HG02571 (cell line): Measurements from ENCODE around the gene GALNT15.

Experiments used
- ATAC-seq: cut with Tn5 transposase; IDR thresholded peaks from one replicate; pipeline ENCODE4 v1.9.1; 2021; ENCODE audit warnings: mild to moderate bottlenecking, moderate library complexity; ENCODE audit not compliant: unreplicated experiment

The GALNT15 gene

DNA sequence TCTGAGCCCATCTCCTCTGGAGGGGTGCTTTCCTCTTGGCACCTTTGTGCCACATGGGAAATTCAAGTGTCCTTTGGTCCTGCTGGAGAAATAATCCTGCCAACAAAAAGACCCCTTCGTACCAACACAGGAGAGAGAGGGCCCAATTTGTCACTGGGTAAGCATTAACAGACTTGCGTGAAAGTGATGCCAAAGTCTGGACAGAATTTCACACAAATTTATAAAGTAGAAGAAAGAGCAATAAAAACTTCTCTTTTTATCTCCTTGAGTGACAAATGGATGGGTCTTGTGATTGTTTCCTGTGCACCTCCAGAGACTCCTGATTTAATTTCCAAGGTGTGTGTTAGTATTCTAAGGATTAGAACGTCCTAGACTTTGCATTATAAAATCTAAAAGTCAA lies 75.4 kb downstream of the GALNT15 start:
- ATAC-seq: no peak

DNA sequence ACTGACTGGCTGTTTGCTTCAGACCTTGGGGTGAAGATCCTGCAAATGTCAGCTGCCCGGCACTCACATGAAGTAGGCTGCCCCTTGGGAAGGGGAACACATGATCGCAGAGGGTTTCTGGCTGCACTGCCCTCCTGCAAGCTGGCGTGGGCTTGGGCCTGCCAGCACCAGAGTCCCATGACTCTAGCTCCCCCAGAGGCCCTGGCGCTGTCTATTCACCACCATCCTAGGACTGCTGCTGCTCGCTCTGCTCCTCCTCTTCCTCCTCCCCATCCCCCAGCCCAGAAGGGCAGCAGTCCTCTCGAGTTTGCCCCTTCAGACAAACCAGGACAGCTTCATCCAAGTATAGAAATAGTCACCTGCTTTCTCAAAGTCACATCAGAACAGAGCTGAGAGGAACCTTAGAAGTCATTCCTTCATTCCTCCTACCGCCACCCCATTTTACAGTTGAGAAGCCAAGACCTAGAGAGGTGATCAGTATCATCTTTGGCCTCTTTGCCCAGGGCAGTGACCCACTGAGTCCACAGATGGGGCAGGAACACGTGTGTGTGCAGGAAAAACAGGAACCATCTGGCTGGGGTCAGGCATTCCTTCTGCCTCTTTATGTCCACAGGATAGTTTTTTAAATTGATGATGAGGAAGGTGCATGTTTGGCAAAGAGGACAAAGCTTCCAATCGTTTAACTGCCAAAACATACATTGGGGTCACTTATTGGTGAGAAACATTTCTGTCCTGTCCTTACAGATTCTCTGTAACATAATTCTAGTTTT lies 77.0 kb downstream of the GALNT15 start:
- ATAC-seq: no peak

DNA sequence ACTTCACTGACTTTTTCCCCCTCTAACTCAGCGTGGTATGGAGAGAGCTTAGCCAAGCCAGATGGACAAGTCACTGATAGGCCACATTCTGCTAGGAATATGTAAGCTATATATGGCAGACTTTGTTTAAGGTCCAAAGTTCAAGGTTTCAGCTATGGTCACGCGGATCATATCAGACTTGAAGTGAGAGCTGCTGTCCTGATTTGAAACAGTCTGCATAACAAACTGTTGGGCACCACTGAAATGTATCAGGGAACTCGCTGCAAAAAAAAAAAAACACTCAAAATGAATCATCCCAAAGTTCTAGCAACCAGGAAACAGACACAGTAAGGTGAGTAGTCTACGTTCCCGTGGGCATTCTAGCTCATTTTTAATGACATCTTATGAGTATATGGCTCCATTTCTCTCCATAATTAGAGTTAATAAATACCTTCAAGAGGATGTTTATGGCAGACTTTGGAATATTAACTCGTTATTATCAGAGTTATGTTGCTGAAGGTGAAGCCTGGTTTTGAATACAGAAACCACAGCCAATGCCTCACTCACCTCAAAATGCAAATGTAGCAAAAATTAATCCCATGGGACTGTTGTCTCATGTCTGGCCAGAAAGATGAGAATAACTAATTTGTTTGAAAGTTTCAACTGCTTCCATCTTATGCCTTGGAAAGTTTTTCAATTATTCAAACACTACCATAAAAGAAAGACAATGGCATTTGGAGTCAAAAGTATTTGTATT lies 77.9 kb downstream of the GALNT15 start:
- ATAC-seq: no peak

DNA sequence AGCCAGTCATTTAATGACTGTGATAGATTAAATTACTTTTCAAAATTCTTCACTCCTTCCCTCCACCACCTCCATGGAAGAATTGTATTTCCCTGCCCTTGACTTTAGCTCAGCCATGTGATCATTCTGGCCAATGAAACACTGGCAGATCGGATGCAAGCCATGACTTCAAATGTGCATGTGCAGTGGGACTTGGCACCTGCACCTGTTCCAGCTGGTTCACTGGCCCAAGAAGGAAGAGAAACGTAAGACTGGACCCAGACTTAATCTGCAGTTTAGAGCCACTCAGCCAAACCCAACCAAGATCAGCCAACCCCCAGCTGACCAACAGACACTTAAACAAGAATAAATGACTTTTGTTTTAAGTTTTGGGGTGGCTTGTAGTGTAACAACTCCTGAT lies 78.5 kb downstream of the GALNT15 start:
- ATAC-seq: no peak

DNA sequence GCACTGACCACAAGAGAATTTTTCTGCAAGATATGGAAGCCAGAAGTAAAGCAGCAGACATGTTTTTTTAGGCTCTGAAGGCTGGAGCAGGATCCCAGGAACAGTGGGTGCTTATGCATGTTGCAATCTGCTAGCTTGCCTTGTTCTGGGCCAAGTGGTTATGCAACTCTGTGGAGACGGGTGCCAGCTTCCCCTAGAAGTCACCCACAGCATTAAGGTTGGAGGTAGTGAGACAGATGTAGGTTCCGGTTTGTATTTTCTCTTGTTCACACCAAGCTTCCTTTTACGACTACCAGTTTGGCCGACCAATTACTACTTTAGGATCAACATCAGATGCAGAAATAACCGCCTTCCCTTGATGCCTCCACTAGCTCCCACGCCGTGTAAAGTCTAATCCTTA lies 79.1 kb downstream of the GALNT15 start:
- ATAC-seq: no peak

DNA sequence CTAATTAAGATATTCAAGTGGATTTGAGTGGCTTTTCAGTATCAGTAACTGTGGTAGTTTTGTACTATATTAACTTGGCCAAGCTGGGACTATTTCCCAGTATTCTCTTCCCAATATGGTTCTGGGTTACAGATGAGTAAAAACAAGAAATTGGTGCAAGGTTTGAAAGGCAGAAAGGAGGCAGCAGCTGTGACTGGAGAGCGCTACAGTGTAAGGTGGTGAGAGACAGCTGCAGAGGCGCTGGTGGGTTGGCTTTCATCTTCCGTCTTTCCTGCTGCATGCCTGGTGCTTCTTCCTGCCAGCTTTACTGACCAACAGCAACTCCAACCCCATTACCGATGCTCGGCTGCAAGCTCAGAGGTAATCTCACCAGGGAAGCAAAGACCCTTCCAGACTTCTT lies 80.4 kb downstream of the GALNT15 start:
- ATAC-seq: no peak

DNA sequence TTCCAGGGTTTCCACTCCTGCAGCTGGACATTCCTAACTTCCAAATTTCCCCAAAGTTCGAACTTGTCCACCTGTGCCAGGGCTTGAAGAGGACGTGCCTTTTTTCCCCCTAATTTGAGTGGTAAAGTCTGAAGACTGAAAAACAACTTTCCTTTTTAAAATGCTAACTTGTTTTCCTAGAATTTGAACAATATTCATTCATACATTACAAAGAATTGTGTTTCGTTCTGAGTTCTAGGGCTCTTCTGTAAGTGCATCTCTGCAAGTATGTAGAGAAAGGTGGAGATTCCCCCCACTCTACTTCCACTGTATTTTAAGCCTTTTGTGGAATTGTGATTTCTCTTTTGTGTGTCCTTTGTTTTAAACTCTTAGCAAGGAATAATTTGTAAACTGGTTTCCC lies 80.8 kb downstream of the GALNT15 start:
- ATAC-seq: no peak

DNA sequence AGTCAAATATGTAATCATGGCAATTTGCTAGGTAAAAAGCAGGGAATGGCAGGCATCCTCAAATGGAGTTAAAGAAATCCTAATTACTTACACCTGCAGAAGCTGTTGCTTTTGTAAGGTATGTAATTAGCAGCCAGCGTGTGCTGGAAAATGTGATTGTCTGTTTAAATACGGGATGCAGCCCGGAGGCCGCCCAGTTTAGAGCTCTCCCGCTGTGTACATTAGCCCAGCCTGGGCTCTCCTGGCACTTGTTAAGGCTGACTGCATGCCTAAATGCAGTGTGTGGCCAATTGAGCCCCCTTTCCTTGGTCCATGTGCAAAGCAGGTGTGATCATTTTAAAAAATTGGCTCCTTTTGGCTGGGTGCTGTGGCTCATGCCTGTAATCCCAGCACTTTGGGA lies 81.2 kb downstream of the GALNT15 start:
- ATAC-seq: no peak

DNA sequence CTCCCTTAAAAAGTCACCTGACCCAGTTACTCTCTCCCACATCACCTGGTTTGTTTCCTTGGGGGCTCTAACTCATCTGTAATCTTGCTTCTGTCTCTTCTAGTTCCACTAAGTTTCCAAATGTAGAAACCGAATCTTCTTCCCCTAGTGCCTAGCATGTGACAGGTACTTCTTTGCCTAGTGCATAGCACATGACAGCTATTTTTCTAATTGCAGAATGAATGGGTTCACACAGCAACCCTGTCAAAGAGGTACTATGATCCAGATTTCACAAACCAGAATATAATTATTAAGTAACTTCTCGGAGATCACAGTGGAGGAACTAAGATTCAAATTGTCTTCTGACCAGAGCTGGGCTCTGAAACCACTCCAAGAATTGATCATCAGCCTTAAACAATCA lies 82.8 kb downstream of the GALNT15 start:
- ATAC-seq: no peak

DNA sequence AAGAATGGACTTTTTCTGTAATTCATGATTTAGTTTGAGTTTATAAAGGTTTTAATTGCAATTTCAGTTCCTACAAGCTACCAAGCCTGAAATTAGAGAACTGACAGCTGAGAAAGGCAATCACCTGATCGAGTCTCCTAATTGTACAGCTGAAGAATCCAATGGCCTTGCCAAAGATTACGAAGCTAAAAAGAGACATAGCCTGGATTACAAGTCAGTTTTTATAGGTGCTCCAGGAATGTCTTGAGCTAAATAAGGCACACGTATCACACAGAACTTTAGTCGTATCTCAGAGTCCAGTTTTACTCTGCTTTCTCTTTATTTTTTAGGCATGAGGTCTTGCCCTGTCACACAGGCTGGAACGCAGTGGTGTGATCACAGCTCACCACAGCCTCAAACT lies 83.7 kb downstream of the GALNT15 start:
- ATAC-seq: no peak

DNA sequence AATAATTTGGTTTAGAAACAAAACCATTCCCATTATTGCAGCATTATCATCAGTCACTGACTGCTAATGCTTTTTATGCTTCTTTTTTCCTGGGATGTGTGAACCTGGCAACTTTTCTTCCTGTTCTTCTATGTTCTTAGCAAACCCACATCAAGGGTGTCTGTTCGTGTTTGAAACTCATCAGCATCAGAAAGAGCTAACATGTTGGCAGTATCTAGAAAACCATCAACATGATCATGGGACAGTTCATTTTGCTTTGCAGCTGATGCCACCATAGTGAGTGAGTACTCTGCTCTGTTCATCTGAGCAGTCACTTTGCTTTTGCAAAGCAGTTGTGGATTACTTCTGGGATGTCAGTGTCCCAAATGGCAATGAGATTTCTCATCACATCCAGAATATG lies 84.4 kb downstream of the GALNT15 start:
- ATAC-seq: no peak

DNA sequence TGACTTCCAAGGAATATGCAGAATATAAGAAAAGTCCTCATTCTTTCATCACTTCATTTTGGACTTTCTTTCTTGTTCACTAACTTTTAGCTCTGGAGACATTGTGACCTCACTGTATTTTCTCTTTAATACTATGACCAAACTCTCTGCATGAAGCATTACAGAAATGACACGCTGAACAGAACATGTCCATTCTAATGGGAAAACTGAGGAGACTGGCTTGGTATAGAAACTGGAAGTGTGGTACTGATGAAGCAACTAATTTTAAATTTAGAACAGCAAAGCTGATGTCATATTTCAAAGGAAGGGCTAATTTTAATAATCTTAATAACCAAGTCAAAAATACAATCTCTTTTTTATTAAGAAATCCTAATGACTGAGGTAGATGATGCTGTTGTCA lies 85.6 kb downstream of the GALNT15 start:
- no peak for ATAC-seq

DNA sequence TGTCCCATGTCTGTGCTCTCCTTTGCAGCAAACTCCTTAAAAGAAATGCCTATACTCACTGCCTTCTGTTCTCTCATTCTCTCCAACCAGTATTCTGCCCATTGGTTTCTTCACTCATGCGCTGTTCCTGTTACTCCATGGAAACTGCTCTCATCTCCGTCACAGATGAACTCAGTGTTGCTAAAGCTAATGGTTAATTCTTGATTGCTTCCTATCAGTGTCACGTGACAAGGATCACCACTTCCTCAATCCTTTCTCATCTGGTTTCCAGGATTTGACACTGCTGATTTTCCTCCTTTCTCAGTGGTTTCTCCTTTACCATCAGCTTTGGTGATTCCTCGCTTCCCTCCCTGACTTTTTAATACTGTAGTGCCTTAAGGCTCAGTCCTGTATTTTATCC lies 87.7 kb downstream of the GALNT15 start:
- no peak for ATAC-seq

DNA sequence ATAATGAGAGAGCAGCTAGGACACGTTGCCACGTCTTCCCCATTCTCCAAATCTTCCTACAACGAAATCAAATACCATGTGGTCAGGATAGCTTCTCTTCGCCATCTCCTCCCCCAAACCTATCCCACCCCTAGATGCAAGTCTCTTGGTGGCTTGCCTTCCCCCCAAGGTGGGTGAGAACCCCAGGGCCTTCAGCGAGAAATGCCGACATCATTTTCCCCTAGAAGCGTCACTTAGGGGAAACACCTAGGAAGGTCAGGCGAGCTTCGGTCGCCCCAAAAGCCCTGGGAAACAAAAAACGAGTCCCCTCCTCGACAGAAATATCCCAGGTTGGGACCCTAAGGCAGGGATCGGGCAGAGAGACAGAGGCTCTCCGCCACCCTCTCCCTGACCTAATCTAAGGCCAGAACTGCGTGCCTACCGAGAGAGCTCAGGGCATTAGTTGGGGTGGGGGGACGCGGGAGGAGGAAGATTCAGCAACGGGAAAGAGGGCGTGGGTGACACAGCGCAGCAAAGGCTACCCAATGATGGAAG lies 89.8 kb downstream of the GALNT15 start:
- peak; percentile 1 for ATAC-seq

DNA sequence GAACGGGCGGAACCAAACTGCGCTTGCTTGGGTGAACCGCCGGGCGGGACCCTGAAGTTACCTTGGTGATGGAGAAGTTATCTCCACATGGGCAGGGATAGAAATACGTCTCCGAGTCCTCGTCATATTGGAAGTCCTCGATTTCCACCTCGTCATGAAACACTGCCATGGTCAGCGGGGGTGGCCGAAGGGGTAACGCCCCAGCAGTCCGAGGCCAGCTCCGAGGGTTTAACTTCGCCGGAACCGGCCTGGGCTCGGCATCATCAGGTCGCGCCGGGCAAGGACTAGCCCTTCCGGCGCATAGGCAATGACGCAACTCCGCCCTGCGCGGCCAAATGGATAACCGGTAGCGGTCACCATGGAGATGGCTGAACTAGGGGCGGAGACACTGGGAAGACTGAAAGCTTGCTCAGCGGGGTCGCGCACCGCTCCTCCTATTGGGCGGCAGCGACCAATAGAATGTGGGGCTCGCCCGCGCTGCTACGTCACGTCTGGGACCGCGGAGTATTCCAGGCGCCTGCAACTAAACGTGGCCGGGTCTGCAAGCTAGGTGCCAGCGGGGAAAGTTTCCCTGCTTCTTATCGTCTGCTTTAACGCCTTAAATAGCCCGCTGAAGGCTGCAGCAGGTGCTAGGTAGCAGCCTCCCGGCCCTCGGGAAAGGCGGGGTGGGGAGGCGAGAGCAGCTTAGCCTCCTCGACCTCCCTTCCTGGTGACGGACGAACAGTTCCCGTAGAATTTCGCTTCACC lies 90.4 kb downstream of the GALNT15 start, which contains the start of the genes DPH3 and OXNAD1:
DPH3 (minus strand) TSS at position 236 of the 747 bp plus-strand sequence; CDS start at position 169, 67 bp downstream.
OXNAD1 (plus strand) TSS at position 505 of the 747 bp plus-strand sequence. CDS start 5,741 bp downstream, outside the sequence.
- ATAC-seq: peak; percentile 99

DNA sequence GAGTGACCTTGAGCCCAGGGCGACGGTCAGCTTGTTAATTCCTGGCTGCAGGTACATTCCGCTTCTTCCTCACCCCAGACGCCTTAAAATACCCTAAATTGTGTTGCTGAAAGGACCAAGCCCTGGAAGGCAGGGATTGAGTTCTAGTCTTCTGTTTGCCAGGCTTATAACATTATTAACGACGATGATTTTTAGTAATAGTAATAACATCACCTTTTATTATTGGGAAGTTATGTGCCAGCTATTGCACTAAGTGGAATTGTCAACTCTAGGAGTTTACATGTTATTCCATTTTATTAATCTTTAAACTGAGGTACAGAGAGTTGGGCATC lies 90.9 kb downstream of the GALNT15 start:
- ATAC-seq: no peak

DNA sequence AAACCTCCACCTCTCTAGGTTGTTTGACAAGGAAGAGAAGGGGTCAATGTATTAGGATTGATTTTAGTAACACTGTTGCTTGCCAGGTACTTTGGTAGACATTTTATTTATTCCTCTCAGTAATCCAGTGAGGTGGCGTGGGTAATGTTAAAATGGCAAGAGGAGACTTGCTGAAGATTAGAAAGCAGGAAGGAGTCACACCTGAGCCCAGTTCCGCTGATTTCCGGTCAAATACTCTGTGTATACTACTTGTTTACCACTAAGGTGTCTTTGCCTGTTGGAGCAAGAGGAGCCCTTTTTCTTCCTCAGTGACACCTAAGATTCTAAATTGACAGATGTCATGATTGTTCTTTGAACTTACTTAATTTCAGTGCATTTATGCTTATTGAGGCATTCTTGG lies 92.2 kb downstream of the GALNT15 start:
- no peak for ATAC-seq

DNA sequence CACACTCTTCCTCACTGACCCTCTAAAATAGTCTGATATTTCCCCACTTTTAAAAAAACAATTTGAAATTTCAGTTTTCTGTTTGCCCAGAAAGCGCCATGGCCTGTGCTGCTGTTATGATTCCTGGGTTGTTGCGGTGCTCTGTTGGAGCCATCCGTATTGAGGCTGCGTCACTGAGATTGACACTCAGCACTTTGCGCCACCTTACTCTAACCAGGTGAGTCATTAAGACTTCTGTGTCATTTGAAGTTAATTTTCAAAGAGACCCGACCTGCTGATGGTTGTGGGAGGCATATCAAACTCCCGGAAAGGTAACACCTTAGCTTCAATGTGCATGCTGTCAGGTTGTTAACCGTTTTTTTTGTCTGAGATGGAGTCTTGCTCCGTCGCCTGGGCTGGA lies 96.4 kb downstream of the GALNT15 start:
- no peak for ATAC-seq

DNA sequence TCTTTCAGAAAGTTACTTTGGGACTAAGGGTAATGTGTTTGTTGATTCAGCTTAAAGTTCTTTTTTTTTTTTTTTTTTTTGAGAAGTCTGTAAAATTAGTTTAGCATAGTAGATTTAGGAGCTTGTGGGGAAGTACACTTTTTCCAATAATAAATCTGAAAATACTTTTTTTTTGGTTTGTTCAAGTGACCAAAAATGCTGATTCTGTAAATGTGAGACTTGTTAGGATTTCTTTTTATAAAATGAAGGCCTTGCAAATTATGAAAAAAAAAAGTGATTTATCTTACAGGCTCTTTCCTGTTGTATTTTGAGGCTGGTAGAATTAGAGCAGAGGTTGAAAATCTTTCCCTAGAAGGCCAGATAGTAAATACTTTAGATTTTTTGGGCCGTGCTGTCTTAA lies 98.1 kb downstream of the GALNT15 start:
- no peak for ATAC-seq

DNA sequence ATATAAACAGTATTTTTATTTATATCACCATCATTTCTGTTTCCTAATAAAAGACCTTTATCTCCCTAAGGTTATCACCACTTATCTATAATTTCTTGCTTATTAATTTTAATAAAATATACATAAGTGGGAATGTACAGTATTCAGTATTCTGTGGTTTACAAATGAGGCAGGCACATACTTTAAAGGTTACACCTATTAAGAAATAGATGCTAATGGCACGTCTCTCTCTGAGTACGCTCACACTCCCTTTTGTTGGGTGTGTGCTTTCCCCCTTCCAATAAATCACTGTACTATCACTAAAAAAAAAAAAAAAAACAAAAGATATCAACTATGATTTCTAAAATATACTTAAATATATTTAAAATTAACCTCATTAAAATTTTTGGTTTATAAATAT lies 99.4 kb downstream of the GALNT15 start:
- ATAC-seq: no peak

DNA sequence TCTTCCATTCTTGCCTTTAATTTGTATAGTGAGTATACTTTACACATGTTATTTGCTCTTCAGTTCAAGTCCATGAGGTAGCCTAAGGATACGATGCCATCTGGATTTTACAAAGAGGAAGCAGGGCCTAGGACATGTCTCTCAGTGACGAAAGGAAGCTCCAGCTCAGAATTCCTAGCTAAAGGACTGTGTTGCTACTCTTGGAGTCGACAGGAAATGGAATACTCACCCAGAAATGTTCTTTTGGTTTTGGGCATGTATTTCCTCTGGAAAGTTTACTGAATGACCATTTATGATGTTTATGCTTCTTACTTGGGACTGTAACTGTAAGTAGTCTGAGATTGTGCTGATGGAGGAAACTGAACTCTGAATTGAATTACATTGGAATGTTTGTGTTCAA lies 103.0 kb downstream of the GALNT15 start:
- no peak for ATAC-seq
